B cell (primary cell): ENCODE measurements around the gene FAAH2. TPM values are rescaled to one million over a fixed set of nuclear protein-coding genes. Genes with fewer than 3 reads are reported as not detected.

Experiments
- ATAC-seq: fragments of 200-7000 bp; cut with Tn5 transposase; one replicate; pipeline ENCODE4 v1.10.0; 2021; ENCODE audit warnings: low read depth, mild to moderate bottlenecking, moderate number of reproducible peaks, moderate library complexity
- CTCF ChIA-PET: fragments of 350-600 bp; sonication (Branson Sonifier 250); formaldehyde crosslinking; loops from one replicate; lab custom pipeline; 2021; ENCODE audit warnings: antibody characterized with exemption, inconsistent platforms; lab: Charles Lee
- POLR2A ChIA-PET: fragments of 350-600 bp; sonication (Branson Sonifier 250); formaldehyde crosslinking; loops from one replicate; lab custom pipeline; 2021; ENCODE audit warnings: antibody characterized with exemption; lab: Charles Lee
- DNase-seq: peaks from one replicate; pipeline ENCODE4 v3.0.0; 2013
- H2AFZ ChIP-seq: 2 replicates; pipeline ENCODE4 v1.6.1; 2012; ENCODE audit warnings: mild to moderate bottlenecking, low read depth, low read length; ENCODE audit not compliant: insufficient read depth, poor library complexity, severe bottlenecking
- H3K27ac ChIP-seq, 2 donors: 1 replicate in 1 of 2; 2 replicates in 1 of 2; pipeline ENCODE4 v1.5.1; 2012 to 2013; ENCODE audit warnings: low read length in 2 of 2, mild to moderate bottlenecking in 2 of 2, moderate library complexity in 1 of 2
- H3K27me3 ChIP-seq, 4 experiments: fragments of 200-600 bp in 1 of 4; sonication (generic) in 1 of 4; replicated peaks in 1 of 4; 1 replicate in 2 of 4; 2 replicates in 2 of 4; pipeline versions ENCODE4 v1.6.1 to v1.7.0; 2013 to 2016; ENCODE audit warnings: low read length in 3 of 4, mild to moderate bottlenecking in 2 of 4, mixed read lengths in 1 of 4, moderate library complexity in 1 of 4; ENCODE audit not compliant: insufficient read depth in 4 of 4, control insufficient read depth in 3 of 4; ENCODE audit errors: control extremely low read depth in 1 of 4
- H3K36me3 ChIP-seq, 2 experiments: replicated peaks in 1 of 2; 1 replicate in 1 of 2; 2 replicates in 1 of 2; pipeline versions ENCODE4 v1.6.1 to v1.7.1; 2013; ENCODE audit warnings: low read length in 1 of 2; ENCODE audit not compliant: insufficient read depth in 2 of 2, control insufficient read depth in 1 of 2; ENCODE audit errors: control extremely low read depth in 1 of 2, extremely low read depth in 1 of 2
- H3K4me1 ChIP-seq, 2 donors: fragments of 200-600 bp in 1 of 2; sonication (generic) in 1 of 2; 1 replicate in 1 of 2; 2 replicates in 1 of 2; pipeline versions ENCODE4 v1.5.1 to v1.6.1; 2013 to 2017; ENCODE audit warnings: low read length in 2 of 2; ENCODE audit not compliant: control insufficient read depth in 2 of 2, insufficient read depth in 2 of 2
- H3K4me2 ChIP-seq: replicated peaks from 2 replicates; pipeline ENCODE3; 2012; ENCODE audit warnings: mild to moderate bottlenecking, low read depth, low read length; ENCODE audit not compliant: poor library complexity, severe bottlenecking
- H3K4me3 ChIP-seq, 5 experiments: fragments of 200-600 bp in 1 of 5; sonication (generic) in 1 of 5; 1 replicate in 3 of 5; 2 replicates in 2 of 5; pipeline versions ENCODE4 v1.5.1 to v1.7.0; 2011 to 2016; ENCODE audit warnings: low read length in 4 of 5, mild to moderate bottlenecking in 4 of 5, low read depth in 2 of 5, control low read depth in 1 of 5, moderate library complexity in 1 of 5; ENCODE audit not compliant: insufficient read depth in 1 of 5; ENCODE audit errors: control extremely low read depth in 1 of 5, extremely low read depth in 1 of 5
- H3K79me2 ChIP-seq: fragments of 200-600 bp; sonication (generic); one replicate; pipeline ENCODE4 v1.6.0; 2016; ENCODE audit warnings: low read length; ENCODE audit not compliant: control insufficient read depth, insufficient read depth
- H3K9ac ChIP-seq: fragments of 200-600 bp; sonication (generic); 2 replicates; pipeline ENCODE4 v1.6.1; 2017; ENCODE audit warnings: mild to moderate bottlenecking, low read length, moderate library complexity
- H3K9me3 ChIP-seq, 3 donors: one replicate each; pipeline versions ENCODE4 v1.6.1 to v1.7.1; 2013; ENCODE audit warnings: low read length in 2 of 3; ENCODE audit not compliant: control insufficient read depth in 2 of 3, insufficient read depth in 1 of 3; ENCODE audit errors: control extremely low read depth in 1 of 3
- H4K20me1 ChIP-seq: 2 replicates; pipeline ENCODE4 v1.6.0; 2012; ENCODE audit warnings: mild to moderate bottlenecking, low read length; ENCODE audit not compliant: insufficient read depth, control insufficient read depth, poor library complexity, severe bottlenecking
- H3K27ac Mint-ChIP-seq: one replicate; pipeline ENCODE4 v1.8.0; 2021; ENCODE audit warnings: mixed read lengths
- H3K27me3 Mint-ChIP-seq: one replicate; pipeline ENCODE4 v1.8.0; 2021; ENCODE audit warnings: mixed read lengths
- H3K4me1 Mint-ChIP-seq: one replicate; pipeline ENCODE4 v1.8.0; 2021; ENCODE audit warnings: mixed read lengths
- H3K4me3 Mint-ChIP-seq: one replicate; pipeline ENCODE4 v1.8.0; 2021; ENCODE audit warnings: mixed read lengths
- H3K9me3 Mint-ChIP-seq: one replicate; pipeline ENCODE4 v1.8.0; 2022; ENCODE audit warnings: mixed read lengths; ENCODE audit not compliant: insufficient read depth
- EZH2 ChIP-seq: IDR thresholded peaks from 2 replicates; pipeline ENCODE4 v1.6.1; 2012; ENCODE audit warnings: borderline replicate concordance, low read depth, mild to moderate bottlenecking, moderate library complexity, low read length; ENCODE audit not compliant: insufficient read depth, poor library complexity, severe bottlenecking
- WGBS: methylation state at CpG from one replicate; pipeline ENCODE4 v1.1.5; 2013; ENCODE audit warnings: missing lambda C conversion rate; ENCODE audit not compliant: insufficient coverage; 5-methylcytosine and 5-hydroxymethylcytosine counted together
- intact Hi-C: fragments of 100-400 bp; cut with micrococcal nuclease; formaldehyde crosslinking; loops from one replicate; pipeline ENCODE4 v1.10.0; 2022
- polyA plus RNA-seq: library from polyadenylated mRNA; depleted of rRNA; stranded (reverse); fragments of >200 nt; gene quantifications from 2 replicates; pipeline ENCODE4 v1.2.3, GENCODE V29; 2012
- total RNA-seq, 2 donors: library from RNA; stranded (reverse); fragments of 120-200 nt in 1 of 2; gene quantifications; 1 replicate in 1 of 2; 2 replicates in 1 of 2; pipeline versions ENCODE4 v1.2.3 to v1.2.4, GENCODE V29; 2013 to 2022
- TF ChIP-seq, protein P1 (sequence below): fragments of 200-600 bp; IDR thresholded peaks from one replicate; pipeline ENCODE4 v1.8.0; 2022; ENCODE audit warnings: antibody characterized with exemption, mild to moderate bottlenecking

FAAH2 gene
- total and polyA plus RNA-seq, 2 donors (not counting 1 experiment from before 2014, with no cell fraction given): 0.85 to 18.0 TPM

DNA sequence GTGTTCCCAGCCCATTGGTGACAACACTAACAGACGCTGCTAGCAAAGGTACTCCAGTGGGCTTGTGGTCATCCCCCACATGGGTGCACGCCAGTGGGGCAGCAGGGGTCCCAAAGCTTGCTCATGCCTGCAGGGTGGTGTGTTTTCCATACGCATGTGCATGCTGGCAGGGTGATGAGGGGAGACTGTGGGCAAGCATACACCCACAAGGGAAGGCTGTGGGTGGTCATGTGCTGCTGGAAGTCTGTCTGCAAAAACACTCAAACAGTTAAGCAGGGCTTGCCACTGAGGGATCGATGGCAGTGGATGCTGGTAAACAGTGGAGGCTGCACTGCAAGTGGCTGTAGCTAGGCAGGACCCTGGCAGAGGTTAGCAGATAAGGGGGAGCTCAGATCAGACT is 79.9 kb downstream of the FAAH2 start:
- ChIA-PET POLR2A (no interaction called here), CTCF (no interaction called here)
- H3K4me3 Mint-ChIP-seq: no peak overlapping the region
- Histone ChIP-seq H4K20me1 (no peaks in the 10 kb centered on the region), H3K4me1 (no peaks in the 10 kb centered on the region), H3K9me3 (no peaks in the 10 kb centered on the region), H3K36me3 (no peaks in the 10 kb centered on the region), H3K4me2 (no peak overlapping the region), H2AFZ (no peak overlapping the region), H3K9ac (no peak overlapping the region), H3K27ac (no peak overlapping the region), H3K4me3 (no peak overlapping the region), H3K79me2 (no peaks in the 10 kb centered on the region), H3K27me3 (no peaks in the 10 kb centered on the region)
- no peaks in the 10 kb centered on the region for H3K4me1 Mint-ChIP-seq
- WGBS: 67% methylated on average over 1 of the region's 4 CpGs
- no peak for DNase-seq
- no peak for TF ChIP-seq EZH2
- TF ChIP-seq, protein P1, sequence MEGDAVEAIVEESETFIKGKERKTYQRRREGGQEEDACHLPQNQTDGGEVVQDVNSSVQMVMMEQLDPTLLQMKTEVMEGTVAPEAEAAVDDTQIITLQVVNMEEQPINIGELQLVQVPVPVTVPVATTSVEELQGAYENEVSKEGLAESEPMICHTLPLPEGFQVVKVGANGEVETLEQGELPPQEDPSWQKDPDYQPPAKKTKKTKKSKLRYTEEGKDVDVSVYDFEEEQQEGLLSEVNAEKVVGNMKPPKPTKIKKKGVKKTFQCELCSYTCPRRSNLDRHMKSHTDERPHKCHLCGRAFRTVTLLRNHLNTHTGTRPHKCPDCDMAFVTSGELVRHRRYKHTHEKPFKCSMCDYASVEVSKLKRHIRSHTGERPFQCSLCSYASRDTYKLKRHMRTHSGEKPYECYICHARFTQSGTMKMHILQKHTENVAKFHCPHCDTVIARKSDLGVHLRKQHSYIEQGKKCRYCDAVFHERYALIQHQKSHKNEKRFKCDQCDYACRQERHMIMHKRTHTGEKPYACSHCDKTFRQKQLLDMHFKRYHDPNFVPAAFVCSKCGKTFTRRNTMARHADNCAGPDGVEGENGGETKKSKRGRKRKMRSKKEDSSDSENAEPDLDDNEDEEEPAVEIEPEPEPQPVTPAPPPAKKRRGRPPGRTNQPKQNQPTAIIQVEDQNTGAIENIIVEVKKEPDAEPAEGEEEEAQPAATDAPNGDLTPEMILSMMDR: no peak
- no peak overlapping the region for H3K27ac Mint-ChIP-seq
- no peak for ATAC-seq
- H3K9me3 Mint-ChIP-seq: no peaks in the 10 kb centered on the region
- no peaks in the 10 kb centered on the region for H3K27me3 Mint-ChIP-seq
- intact Hi-C loops: no loop called here

DNA sequence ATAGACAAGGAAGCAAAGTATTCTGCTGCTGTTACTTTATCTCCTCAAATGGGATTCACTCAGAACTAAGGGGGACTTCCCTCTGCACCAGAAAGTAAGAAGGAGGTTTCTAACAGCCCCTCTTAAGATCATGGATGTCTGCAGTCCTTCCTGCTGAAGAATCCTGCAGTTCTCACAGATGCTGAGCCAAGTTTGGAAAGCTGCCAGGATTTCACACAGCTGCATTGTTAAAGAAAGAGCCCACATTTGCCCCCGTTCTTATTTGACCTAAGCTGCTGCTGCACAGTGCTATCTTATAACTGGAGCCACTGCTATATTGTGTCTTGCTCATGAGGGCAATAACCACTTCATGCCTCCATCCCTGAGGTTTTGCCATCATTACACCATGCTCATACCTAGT is 81.1 kb downstream of the FAAH2 start:
- no peak overlapping the region for H3K4me3 Mint-ChIP-seq
- Histone ChIP-seq H3K4me1 (no peaks in the 10 kb centered on the region), H3K27me3 (no peaks in the 10 kb centered on the region), H3K4me2 (no peak overlapping the region), H2AFZ (no peak overlapping the region), H3K9ac (no peak overlapping the region), H3K4me3 (no peak overlapping the region), H3K36me3 (no peaks in the 10 kb centered on the region), H4K20me1 (no peaks in the 10 kb centered on the region), H3K9me3 (no peaks in the 10 kb centered on the region), H3K27ac (no peak overlapping the region), H3K79me2 (no peaks in the 10 kb centered on the region)
- H3K4me1 Mint-ChIP-seq: no peaks in the 10 kb centered on the region
- TF ChIP-seq, protein P1: no peak
- no peak for TF ChIP-seq EZH2
- H3K9me3 Mint-ChIP-seq: no peaks in the 10 kb centered on the region
- no peaks in the 10 kb centered on the region for H3K27me3 Mint-ChIP-seq
- 80% methylated on average over 1 of the region's 1 CpG for WGBS
- DNase-seq (no peak), ATAC-seq (no peak)
- H3K27ac Mint-ChIP-seq: no peak overlapping the region
- ChIA-PET POLR2A (no interaction called here), CTCF (no interaction called here)
- intact Hi-C loops: no loop called here
